Measurements from ENCODE around the gene ZBBX.

DNA sequence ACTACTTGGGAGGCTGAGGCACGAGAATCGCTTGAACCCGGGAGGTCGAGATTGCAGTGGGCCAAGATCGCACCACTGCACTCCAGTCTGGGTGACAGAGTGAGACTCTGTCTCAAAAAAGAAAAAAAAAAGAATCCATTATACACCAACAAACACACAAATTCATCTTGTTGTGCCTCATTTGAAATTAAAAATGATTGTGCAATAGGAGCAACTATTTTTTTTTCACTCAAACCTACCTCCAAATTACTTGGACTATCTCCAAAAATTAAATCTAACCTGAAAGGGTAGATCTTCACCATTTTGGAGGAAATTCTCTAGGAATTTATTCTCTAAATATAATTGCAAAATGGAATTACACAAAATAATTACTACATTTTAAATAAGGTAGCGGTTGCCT, 4.6 kb downstream of the ZBBX start:
- TF ChIP-seq, protein P1, sequence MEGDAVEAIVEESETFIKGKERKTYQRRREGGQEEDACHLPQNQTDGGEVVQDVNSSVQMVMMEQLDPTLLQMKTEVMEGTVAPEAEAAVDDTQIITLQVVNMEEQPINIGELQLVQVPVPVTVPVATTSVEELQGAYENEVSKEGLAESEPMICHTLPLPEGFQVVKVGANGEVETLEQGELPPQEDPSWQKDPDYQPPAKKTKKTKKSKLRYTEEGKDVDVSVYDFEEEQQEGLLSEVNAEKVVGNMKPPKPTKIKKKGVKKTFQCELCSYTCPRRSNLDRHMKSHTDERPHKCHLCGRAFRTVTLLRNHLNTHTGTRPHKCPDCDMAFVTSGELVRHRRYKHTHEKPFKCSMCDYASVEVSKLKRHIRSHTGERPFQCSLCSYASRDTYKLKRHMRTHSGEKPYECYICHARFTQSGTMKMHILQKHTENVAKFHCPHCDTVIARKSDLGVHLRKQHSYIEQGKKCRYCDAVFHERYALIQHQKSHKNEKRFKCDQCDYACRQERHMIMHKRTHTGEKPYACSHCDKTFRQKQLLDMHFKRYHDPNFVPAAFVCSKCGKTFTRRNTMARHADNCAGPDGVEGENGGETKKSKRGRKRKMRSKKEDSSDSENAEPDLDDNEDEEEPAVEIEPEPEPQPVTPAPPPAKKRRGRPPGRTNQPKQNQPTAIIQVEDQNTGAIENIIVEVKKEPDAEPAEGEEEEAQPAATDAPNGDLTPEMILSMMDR (conservative IDR thresholded peaks at IDR 0.05), result no peak
- no peak for TF ChIP-seq ZFX (IDR thresholded peaks at IDR 0.05)
